Measurements from ENCODE around the gene KARS1. TPM values are rescaled to one million over a fixed set of nuclear protein-coding genes. Genes with fewer than 3 reads are reported as not detected.

Gene KARS1
- total and polyA plus RNA-seq, 12 donors = 68.0 to 145 (median 128) TPM

GRCh38 chr16:75615619-75616018 lies 31.8 kb downstream of the KARS1 start:
- H3K4me3 ChIP-seq = no peak overlapping the region
- H3K36me3 ChIP-seq = peaks cover 0 to 100% (median 55%) of the 10 kb centered on the region in 9 donors
- TF ChIP-seq CTCF (IDR thresholded peaks at IDR 0.05) = no peak
- intact Hi-C loops (cut with DNase I) = loop anchor here in 1 of 10 donors (10.0 kb wide), 1 partner anchor 101 kb away; no protein-coding TSS in a partner anchor
- peak overlapping the region in 1 of 10 donors; percentile 58 for H3K27ac ChIP-seq
- no peaks in the 10 kb centered on the region for H3K27me3 ChIP-seq
- H3K9me3 ChIP-seq = no peaks in the 10 kb centered on the region
- 96 to 98% methylated on average over 2 of the region's 2 CpGs for WGBS, 2 donors
- peaks cover 0 to 10% (median 2%) of the 10 kb centered on the region in 9 donors for H3K4me1 ChIP-seq
- ATAC-seq = no peak
- no peak for DNase-seq

GRCh38 chr16:75614066-75614897 lies 33.2 kb downstream of the KARS1 start:
- no peak for TF ChIP-seq CTCF (IDR thresholded peaks at IDR 0.05)
- no peak overlapping the region for H3K27ac ChIP-seq
- no peak for DNase-seq
- intact Hi-C loops (cut with DNase I) = loop anchor here in 1 of 10 donors (10.0 kb wide), 1 partner anchor 99 kb away; no protein-coding TSS in a partner anchor
- H3K4me3 ChIP-seq = no peak overlapping the region
- no peaks in the 10 kb centered on the region for H3K9me3 ChIP-seq
- H3K36me3 ChIP-seq = peaks cover 0 to 100% (median 66%) of the 10 kb centered on the region in 9 donors
- 89 to 94% methylated on average over 4 of the region's 4 CpGs for WGBS, 2 donors
- no peak for ATAC-seq
- no peaks in the 10 kb centered on the region for H3K27me3 ChIP-seq
- peaks cover 0 to 5% (median 0%) of the 10 kb centered on the region in 9 donors for H3K4me1 ChIP-seq

- H3K4me1 ChIP-seq = no peaks in the 10 kb centered on the region
- ATAC-seq = no peak
- H3K27me3 ChIP-seq = no peaks in the 10 kb centered on the region
- H3K4me3 ChIP-seq = no peak overlapping the region
- WGBS, 2 donors = 97 to 98% methylated on average over 1 of the region's 1 CpG
- intact Hi-C loops (cut with DNase I) = no loop called here
- H3K27ac ChIP-seq = no peak overlapping the region
- peaks cover 0 to 4% (median 0%) of the 10 kb centered on the region in 11 donors for H3K9me3 ChIP-seq
- peaks cover 0 to 97% (median 55%) of the 10 kb centered on the region in 9 donors for H3K36me3 ChIP-seq
- TF ChIP-seq CTCF (IDR thresholded peaks at IDR 0.05) = no peak
- DNase-seq = no peak
Measured at GRCh38 chr16:75606507-75606906, 41.0 kb downstream of the KARS1 start.

- DNase-seq (no peak), ATAC-seq (no peak)
- Histone ChIP-seq H3K27ac (no peak overlapping the region), H3K9me3 (peaks cover 0 to 4% (median 0%) of the 10 kb centered on the region in 11 donors), H3K27me3 (no peaks in the 10 kb centered on the region), H3K36me3 (peaks cover 0 to 97% (median 51%) of the 10 kb centered on the region in 9 donors), H3K4me3 (no peak overlapping the region), H3K4me1 (peaks cover 0 to 7% (median 0%) of the 10 kb centered on the region in 9 donors)
- intact Hi-C loops (cut with DNase I) = no loop called here
- TF ChIP-seq CTCF (IDR thresholded peaks at IDR 0.05) = no peak
- WGBS, 2 donors = 90 to 94% methylated on average over 4 of the region's 4 CpGs
Measured at GRCh38 chr16:75603241-75603640, 44.2 kb downstream of the KARS1 start.
